GM18505 (cell line): ENCODE measurements around the gene G6PD.

ENCODE experiments used
- ATAC-seq: cut with Tn5 transposase; IDR thresholded peaks from one replicate; pipeline ENCODE4 v1.9.1; 2021; ENCODE audit not compliant: unreplicated experiment
- POLR2A ChIP-seq: IDR thresholded peaks from 4 replicates; pipeline ENCODE4 v1.6.1; 2011; ENCODE audit warnings: borderline replicate concordance; ENCODE audit not compliant: insufficient read depth, insufficient read length; ENCODE audit errors: extremely low read depth

G6PD gene

DNA sequence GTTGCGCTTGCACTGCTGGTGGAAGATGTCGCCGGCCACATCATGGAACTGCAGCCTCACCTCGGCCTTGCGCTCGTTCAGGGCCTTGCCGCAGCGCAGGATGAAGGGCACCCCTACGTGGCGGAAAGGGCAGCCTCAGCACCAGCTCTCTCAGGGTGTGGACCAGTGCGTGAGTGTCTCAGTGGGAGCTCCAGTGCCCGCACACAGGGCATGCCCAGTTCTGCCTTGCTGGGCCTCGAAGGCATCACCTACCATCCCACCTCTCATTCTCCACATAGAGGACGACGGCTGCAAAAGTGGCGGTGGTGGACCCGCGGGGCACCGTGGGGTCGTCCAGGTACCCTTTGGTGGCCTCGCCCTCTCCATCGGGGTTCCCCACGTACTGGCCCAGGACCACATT, 14.0 kb downstream of the G6PD start:
- no peak for TF ChIP-seq POLR2A
- ATAC-seq, result no peak

DNA sequence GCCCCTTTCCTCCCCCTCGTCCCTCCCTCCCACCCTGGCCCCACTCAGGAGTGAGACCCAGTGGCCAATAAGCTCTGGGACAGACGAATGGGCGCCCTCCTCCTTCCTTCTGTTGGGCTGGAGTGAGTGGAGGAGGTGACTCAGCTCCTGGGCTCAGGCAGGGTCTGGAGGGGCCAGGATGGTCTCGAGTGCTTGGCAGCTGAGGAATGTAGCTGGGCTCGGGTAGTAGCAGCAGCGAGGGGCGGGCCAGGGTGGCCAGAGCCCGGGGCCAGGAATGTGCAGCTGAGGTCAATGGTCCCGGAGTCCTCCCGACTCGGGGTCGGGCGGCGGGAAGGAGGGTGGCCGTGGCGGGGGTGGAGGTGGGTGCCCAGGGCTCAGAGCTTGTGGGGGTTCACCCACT, 15.0 kb downstream of the G6PD start:
- TF ChIP-seq POLR2A, result no peak
- ATAC-seq, result no peak

DNA sequence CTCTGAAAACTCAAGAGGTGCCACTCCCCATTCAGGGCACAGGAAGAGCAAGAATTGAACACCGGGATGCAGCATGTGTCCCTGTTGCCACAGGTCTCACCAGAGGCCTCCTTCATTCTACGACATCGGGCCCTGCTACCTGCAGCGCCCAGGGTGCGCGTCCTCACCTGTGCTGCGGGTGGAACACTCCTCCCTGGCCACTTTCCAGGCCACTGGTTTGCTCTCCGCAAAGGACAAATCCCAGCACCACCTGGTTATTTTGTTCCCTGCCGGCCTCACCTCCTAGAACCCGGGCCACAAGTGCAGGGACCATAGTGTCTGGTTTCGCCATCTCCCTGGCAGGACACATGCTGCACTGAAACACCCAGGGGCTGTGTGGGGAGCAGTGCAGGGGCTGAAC, 16.4 kb downstream of the G6PD start:
- no peak for ATAC-seq
- no peak for TF ChIP-seq POLR2A

DNA sequence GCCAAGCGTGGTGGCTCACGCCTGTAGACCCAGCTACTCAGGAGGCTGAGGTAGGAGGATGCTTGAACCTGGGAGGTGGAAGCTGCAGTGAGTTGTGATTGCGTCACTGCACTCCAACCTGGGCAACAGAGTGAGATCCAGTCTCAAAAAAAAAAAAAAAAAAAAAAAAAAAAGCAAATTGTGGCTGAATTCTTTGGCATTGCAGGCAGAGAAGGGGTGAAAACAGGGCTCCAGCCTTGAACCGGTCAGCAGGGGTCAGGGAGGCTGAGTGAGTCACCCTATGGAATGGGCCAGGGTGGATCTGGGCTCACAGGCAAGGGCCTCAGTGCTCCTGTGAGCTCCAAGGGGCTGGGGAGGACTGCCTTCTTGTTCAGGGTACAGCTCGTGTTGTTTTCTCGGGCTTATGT, 17.4 kb downstream of the G6PD start:
- no peak for TF ChIP-seq POLR2A
- no peak for ATAC-seq

DNA sequence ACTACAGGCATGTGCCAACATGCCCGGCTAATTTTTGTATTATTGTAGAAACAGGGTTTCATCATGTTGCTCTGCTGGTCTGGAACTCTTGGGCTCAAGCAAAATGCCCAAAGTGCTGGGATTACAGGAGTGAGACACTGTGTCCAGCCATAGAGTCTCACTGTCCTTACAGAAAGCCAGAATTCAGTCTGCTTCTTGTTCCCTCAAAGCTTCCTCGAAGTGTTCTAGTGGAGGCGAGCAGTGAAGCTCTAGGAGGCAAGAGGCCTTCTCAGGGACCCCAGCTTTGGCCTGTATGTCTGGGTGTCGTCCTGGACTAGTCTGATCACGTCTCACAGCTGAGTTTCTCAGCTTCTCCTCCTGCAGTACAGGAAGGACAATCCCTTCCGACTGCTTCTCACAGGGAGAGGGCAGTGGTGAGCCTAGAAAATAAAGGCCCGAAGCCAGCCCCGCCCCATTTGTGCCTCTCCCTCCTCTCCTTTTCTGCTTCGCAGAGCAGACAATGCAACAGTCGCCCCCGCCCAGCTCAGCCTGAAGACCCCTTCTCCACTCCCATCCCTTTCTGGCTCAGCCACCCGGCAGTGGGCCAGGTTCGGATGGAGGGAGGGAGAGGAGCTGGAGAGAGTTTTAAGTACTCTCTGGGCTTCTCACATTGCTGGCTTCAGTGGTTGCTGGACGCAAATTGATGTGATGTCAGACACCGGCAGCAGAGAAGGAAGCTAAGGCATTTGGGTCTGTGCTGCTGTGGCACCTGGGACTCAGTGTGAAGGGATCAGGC, 19.6 kb downstream of the G6PD start:
- no peak for ATAC-seq

DNA sequence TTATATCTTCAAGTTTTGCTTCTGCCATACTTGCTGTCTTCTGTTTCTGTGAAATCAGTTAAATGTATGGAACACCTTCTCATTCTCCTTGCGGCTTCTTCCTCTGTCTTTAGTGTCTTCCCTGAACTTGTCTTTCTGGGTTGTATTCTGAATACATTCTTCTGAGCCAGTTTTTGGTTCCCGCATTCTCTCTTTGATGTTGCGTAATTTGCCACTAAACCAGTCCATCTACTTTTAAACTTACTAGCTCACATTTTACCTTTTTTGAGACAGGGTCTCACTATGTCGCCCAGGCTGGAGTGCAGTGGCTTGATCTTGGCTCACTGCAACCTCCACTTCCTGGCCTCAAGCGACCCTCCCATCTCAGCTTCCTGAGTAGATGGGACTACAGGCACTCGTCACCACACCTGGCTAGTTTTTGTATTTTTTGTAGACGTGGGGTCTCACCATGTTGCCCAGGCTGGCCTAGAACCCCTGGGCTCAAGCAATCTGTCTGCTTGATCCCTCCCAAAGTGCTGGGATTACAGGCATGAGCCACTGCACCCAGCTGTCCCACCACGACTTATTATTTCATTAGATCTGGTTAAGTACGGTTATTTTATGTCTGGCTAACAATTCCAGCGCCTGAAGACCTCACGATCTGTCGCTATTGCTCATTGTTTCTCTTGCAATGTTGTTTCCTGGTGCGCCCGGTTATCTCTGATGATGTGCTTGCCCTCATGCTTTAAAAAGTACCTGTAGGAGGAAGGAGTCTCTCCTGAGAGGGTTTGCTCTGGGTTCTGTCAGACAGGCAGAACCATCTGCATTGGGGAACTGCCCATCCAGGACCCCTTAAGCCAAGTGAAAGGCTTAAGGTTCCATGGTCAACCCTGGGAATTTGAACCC, 20.8 kb downstream of the G6PD start:
- no peak for TF ChIP-seq POLR2A
- ATAC-seq, result no peak

More for the DNA sequence above, 19.6 kb downstream of the G6PD start:
- TF ChIP-seq POLR2A, result no peak

DNA sequence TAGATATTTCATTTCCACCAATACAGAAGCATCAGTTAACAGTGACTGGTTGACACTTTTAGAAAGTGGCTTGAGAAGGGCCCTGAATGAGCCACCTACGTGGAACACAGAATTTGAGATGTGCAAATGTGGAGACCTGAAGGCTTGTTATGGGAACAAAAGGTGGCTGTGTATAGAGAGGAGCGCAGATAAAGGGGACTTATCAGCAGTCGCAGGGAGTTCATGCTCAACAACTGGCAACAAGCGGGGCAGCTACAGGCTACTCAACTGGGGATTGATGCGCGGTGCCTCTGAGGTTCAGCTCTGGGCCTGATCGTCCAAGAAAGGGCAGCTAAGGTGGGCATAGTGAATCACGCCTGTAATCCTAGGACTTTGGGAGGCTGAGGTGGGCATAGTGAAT, 27.3 kb downstream of the G6PD start:
- no peak for ATAC-seq
- no peak for TF ChIP-seq POLR2A

DNA sequence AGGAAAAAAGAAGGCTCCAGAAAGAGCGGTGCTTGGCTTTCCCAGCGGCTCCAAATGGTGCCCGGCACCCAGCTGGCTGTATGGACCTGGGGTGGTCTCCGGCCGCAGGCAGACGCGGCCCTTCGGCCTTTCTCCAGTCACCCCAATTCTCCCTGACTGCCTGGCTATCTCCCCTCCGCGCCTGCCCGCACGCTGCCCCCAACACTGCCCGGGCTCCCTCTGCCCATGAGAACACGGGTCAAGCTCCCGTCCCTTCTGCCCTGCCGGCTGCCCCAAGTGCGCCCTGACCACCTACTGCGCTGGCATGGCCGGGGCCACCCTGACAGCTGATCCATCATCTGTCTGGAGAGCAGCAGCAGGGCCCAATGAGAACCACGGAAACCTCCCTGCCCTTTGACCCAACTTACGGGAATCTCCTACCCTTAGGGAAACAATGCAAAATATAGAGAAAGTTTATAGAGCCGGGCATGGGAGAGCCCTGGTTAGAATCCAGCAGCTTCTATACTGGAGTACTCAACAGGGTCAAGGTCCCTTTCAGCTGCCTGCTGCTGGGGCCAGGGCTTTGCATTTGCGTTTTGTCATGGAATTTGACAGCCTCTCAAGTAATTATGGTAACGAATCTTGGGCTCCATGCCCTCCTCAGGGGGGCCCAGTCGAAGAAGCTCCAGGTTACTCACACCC, 29.4 kb downstream of the G6PD start:
- no peak for ATAC-seq
- TF ChIP-seq POLR2A, result no peak

DNA sequence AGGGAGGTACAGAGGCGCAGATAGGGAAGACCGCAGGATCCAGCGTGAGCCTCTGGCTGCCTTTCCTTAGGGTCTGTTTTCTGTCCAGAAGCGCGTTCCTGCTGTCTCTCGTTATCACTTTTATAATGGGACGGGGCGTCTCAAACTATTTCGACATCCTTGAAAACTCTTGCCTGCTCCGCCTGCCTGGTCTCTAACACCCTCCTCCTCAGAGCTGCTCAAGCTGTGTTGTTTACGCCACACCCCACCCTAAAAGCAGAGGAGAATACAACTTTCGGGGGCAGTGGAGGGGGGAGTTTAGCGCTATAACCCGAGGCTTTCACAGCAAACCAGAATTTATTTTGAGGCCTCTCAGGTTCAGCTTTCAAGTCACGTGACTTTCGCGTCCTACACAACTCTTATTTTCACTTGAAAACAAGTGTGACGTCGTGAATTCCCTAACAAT, 30.0 kb downstream of the G6PD start:
- peak; percentile 4 for ATAC-seq
- TF ChIP-seq POLR2A, result no peak

DNA sequence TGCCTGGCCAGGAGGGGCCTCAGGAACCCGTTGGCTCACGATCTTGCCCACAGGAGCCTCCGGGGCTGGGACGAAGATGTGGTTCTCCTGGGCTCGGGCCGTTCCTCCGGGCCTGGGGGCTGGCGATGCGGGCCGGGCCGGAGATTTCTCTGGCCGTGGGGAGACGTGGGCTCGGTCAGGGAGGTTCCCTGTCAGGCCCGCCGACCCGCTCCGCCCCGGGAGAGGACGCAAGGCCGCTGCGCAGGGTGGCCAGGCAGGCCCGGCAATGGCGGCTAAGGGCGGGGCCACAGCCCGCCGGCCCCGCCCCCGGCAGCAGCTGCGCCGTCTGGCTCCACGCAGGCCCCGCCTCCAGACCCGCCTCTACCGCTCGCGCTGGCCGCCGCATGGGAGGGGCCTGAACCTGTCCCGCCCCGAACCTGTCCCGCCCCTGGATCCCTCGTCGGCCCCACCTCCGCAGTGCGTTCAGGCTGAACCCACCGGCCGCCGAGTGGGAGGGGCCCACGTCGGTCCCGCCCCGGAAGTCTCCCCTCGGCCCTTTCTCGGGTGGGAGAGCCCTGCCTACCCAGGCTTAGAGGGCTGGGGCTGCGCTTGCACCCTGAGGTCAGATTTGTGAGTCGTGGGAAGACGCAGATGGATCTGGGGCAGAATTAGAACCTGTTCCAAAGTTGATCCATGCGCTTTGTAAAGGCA, 30.5 kb downstream of the G6PD start, which contains the start of gene FAM3A:
FAM3A (minus strand) TSS at position 267 of the 690 bp plus-strand sequence. CDS start 460 bp downstream, outside the sequence.
- peak; percentile 71 for TF ChIP-seq POLR2A
- ATAC-seq, result peak; percentile 89

DNA sequence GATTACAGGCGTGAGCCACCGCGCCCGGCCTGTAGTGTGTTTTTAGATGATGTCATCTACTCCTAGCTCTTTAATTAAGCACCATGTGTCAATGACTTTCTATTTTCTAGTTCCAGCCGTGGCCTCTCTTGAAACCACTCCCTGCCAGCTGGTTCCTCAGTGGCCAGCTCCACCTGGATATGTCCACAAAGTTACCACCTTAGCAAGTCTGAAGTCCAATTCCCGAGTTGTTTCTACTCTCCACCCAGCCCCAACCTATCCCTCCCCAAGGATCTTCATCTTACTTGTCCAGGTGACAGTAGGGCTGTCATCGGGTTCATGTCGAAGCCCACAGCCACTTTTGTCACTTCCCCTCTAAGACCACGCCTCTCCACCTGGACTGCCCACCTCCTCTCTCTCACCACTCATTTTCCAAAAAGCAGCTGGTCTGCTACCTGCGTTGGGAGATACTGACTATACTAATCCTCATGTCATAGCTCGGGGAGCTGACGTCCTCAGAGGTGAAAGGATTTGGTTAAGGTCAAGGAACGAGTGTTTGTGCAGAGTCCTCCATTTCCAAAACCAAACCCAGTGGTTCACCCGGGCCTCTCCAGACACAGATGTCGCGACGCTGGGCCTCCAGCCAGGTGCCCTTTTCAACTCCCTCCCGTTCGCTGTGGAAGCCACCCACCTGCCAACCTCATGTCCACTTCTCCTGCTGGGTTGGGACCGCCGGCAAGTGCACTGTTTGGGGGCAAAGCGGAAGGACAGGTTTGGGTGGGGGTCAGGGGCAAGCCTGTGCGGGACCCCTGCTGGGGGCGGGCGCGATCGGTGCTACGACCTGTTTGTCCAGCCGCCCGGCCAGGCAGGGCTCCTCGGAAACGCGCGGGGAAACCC, 31.3 kb downstream of the G6PD start:
- ATAC-seq, result no peak
- no peak for TF ChIP-seq POLR2A

DNA sequence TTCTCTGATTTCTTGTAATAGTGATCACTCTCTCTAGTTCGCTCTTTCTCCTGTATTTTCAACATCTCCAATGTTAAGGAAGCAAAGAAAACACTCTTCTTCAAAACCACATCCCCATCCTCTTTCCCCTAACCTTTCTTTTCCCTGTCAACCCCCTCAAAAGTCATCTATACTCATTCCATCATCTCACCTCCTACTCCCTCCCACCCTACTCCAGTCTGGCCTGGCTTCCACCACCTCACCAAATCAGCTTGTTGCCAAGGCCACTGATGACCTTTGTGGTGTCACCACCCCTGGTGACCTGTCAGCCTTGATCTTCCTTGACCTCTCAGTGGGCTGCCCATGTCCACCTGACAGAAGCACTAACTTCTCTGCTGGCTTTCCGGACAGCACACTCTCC, 32.9 kb downstream of the G6PD start:
- ATAC-seq, result no peak
- no peak for TF ChIP-seq POLR2A

DNA sequence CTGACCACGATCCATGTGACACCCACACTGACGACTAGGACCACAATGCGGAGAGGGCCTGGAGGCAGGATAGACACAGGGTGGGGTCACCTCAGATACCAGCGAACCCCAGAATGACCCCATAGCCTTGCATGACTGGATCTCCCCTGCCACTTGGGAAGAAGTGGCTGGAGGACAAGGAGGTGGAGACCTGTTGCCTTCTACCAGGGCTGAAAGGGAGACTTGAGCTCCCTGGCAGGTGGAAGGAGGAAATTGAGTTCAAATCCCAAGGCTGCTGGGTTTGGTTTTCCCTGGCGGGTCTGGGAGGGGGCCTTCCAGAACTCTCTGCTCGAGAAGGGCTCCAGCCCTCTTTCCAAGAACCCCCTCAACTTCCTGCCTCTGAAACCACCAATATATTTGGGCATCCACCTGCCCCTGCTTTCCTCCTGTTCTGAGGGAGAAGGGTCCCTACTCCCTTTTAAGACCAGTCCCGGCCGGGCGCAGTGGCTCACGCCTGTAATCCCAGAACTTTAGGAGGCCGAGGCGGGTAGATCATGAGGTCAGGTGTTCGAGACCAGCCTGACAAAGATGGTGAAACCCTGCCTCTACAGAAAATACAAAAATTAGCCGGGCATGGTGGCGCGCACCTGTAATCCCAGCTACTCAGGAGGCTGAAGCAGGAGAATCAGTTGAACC, 33.6 kb downstream of the G6PD start:
- TF ChIP-seq POLR2A, result no peak
- no peak for ATAC-seq
